ENCODE results near the gene PDE9A.
"Not testable (repeated sequence)": the region's sequence is repeated elsewhere in the genome, so short reads cannot be mapped to it uniquely, and the experiment has no call there.

PDE9A gene

GRCh38 chr21:42653231-42654061 lies at the start of gene PDE9A:
Gene PDE9A, plus strand, starts transcription at chr21:42653621. Its CDS starts 194 bp downstream, at chr21:42653815.
- DNase-seq (ENCODE audit: low read depth in 2 of 2, low spot score in 1 of 2), result no peak

- DNase-seq (ENCODE audit: low read depth in 2 of 2, low spot score in 1 of 2), result no peak
These were observed 46.3 kb upstream of the PDE9A start for GRCh38 chr21:42607102-42607501.

GRCh38 chr21:42607525-42608102 lies 45.8 kb upstream of the PDE9A start:
- no peak for DNase-seq (ENCODE audit: low read depth in 2 of 2, low spot score in 1 of 2)

- DNase-seq (ENCODE audit: low read depth in 2 of 2, low spot score in 1 of 2), result no peak
These were observed 45.0 kb upstream of the PDE9A start for GRCh38 chr21:42608446-42608845.

DNA sequence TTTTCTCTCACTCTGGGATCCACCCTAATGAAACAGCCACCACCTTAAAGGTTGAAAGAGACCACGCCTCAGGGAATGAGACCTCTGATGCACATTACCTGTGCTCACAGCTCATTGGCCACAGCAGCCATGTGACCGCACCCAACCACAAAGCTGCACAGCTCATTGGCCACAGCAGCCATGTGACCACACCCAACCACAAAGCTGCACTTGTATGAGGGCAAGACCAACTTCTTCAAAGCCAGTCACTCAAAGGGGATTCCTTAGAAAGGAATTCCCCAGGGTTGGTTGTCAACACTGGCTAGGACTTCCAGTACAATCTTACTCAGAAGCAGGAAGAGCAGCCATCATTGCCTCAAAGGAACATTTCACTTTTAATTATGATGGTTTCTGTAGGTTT lies 43.6 kb upstream of the PDE9A start:
- DNase-seq (ENCODE audit: low read depth in 2 of 2, low spot score in 1 of 2), result no peak

- no peak for DNase-seq (ENCODE audit: low read depth in 2 of 2, low spot score in 1 of 2)
These were observed 41.6 kb upstream of the PDE9A start for GRCh38 chr21:42611852-42612251.

DNA sequence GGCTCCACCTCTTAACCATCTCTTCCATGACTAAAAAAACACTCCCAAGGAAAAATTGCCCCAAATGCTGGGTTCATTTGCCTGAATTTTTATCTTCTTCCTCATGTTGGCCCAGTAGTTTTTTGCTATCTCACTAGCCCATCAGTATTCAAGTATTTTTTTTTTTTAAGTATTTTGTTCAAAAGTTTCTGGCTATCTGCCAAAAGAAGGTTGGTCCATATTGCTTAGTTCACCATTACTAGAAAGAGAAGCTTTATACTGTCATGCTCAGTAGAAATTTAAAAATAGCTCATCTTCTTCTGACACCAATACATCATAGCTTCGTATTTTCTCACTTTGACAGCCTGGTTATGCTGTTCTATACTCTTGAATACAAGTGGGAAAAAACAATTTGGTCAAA lies 41.0 kb upstream of the PDE9A start:
- DNase-seq (ENCODE audit: low read depth in 2 of 2, low spot score in 1 of 2), result no peak

GRCh38 chr21:42613756-42614155 lies 39.7 kb upstream of the PDE9A start:
- DNase-seq (ENCODE audit: low read depth in 2 of 2, low spot score in 1 of 2), result no peak

DNA sequence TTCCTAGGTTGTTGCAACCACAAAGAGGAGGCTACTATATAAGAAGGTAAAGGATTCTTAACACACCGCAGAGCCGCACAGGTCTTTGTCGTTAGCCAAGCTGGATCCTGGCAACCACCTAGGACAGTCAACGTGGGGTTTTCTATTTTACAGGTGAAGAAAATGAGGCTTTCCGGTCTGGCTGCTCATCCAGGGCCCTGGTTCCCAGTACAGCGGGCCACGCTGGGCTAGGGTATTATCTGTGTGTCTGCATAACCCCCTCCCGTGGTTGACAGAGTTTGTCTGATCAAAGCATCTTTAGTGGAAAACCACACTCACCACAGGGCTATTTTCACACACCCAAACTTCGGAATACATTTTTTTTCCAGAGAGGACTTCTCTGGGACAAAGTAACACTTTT lies 39.0 kb upstream of the PDE9A start:
- no peak for DNase-seq (ENCODE audit: low read depth in 2 of 2, low spot score in 1 of 2)

DNA sequence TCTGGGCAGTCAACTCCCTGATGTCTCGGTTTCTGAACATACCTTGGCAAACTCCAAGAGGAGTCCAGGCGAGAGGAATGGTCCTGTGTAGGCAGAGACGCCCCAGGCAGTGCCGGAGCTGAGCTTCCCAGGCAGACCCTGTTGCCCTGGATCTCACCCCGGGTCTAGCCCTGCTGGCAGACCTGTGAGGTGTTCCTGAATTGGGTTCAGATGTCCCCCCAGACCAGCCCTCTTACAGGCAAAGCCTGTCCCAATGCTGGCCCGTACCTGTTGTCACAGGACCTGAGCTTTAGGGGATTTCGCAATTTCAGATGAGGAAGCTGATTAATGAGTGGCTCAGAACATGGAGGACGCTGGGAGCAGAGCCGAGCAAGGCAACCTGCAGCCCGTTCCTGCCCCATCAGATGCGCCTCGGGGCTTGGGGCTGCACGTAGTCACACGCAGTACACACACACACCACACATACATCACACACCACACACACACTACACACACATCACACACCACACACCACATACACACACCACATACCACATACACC lies 38.5 kb upstream of the PDE9A start:
- no peak for DNase-seq (ENCODE audit: low read depth in 2 of 2, low spot score in 1 of 2)

DNA sequence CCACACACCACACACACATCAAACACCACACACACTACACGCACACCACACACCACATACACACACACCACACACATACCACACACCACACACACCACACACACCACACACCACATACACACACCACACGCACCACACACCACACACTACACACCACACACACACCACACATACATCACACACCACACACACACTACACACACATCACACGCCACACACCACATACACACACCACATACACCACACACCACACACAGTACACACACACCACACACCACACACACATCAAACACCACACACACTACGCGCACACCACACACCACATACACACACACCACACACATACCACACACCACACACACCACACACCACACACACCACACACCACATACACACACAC lies 38.0 kb upstream of the PDE9A start:
- not testable (repeated sequence) for DNase-seq (ENCODE audit: low read depth in 2 of 2, low spot score in 1 of 2)

- DNase-seq (ENCODE audit: low read depth in 2 of 2, low spot score in 1 of 2), result no peak
These were observed 37.5 kb upstream of the PDE9A start for GRCh38 chr21:42615924-42616323.

GRCh38 chr21:42616446-42616845 lies 37.0 kb upstream of the PDE9A start:
- no peak for DNase-seq (ENCODE audit: low read depth in 2 of 2, low spot score in 1 of 2)

- DNase-seq (ENCODE audit: low read depth in 2 of 2, low spot score in 1 of 2), result no peak
These were observed 36.5 kb upstream of the PDE9A start for GRCh38 chr21:42616941-42617340.

DNA sequence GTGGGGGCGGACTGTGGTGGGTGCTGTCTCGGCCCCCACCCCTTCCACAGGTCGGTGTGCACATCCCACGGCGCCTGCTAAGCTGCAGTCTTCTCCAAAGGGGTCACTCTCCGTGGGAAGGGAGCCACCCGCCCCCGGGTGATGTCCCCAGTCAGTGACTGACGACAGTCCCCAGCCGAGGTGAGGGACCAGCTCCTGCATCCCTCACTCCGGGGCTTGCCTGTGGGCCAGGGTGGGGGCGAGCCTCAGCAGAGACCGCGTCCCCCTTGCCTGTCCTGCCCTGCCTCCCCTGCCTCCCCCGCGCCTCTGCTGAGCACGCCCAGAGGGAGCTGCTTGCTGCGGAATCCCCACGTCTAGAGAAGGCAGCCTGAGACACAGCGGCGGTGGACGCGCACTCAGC lies 35.9 kb upstream of the PDE9A start:
- no peak for DNase-seq (ENCODE audit: low read depth in 2 of 2, low spot score in 1 of 2)

GRCh38 chr21:42618707-42619102 lies 34.7 kb upstream of the PDE9A start:
- DNase-seq (ENCODE audit: low read depth in 2 of 2, low spot score in 1 of 2), result no peak

GRCh38 chr21:42619166-42619565 lies 34.3 kb upstream of the PDE9A start:
- DNase-seq (ENCODE audit: low read depth in 2 of 2, low spot score in 1 of 2), result no peak

DNA sequence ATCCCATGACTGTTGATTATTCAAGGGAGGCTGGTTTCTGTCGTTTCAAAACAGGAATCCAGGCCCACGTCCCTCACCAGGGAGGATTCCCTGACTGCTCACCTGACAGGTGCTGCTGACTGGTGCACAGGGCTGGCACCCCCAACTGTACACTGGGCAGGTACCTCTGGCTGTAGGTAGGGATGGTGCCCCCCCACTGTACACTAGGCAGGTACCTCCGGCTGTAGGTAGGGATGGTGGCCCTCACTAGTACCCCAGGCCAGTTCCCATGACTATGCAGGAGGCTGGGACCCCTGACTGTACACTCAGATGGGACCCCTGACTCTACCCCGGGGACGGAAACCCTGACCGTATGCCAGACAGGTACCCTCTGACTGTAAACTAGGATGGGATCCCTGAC lies 33.6 kb upstream of the PDE9A start:
- no peak for DNase-seq (ENCODE audit: low read depth in 2 of 2, low spot score in 1 of 2)

DNA sequence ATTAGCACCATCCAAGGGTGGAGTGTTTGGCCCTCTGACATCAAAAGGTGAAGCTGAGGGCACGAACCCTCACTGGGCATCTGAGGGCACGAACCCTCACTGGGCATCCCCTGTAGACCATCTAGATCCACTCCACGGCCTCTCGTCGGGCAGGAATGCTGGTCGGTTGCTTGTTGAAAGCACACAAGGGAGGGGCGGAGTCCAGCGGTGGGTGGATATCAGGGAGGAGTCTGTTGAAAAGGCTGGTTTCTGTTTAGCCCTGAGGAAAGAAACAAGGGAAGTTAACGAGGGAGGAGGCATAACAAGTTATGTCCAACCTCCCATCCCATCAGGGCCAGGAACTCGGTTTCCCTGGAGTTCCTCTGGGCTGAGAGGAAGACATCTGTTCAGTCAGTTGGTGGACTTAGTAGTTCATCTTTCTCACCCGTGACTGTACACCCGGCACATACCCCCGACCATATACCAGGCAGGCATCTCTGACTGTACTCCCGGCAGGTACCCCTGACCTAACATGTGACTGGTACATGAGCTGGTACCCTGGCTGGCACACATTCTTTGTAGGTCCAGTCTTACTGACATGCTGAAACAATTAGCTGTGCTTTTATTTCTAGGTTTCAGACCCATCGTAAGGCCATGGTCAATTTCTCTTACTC lies 32.1 kb upstream of the PDE9A start:
- DNase-seq (ENCODE audit: low read depth in 2 of 2, low spot score in 1 of 2), result no peak

DNA sequence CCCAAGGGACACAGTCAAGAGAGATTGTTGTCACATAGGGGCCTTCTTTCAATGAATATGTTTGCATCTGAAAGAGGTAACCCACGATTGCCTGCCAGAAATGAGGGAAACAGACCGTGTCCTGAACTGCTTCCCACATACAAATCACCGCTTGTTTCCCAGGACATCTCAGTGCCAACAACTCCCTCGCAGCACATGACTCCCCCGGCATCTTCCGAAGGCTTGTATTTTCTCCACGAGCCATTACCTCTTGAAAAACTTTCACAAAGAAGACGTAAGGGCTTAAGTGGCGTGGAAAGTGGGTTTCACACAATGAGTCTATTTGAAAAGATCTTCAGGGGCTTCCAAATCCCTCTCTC lies 31.6 kb upstream of the PDE9A start:
- no peak for DNase-seq (ENCODE audit: low read depth in 2 of 2, low spot score in 1 of 2)

DNA sequence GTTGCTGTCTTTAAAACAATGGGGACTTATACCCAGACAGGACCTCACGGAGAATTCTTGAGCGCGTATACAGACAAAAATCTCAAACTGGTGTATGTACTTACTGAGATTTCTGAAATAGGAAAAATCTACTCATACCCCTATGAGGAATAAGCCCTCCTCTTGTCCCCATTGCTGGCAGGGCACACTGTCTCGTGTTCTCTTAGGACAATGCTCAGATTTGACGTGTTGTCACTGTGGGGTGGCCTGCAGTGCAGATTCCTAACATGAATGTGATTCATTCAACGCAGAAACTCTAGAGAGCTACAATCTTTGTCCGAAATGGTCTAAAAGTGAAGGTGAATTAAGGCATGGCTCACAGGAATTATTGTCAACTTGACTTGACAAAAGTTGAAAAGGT lies 31.1 kb upstream of the PDE9A start:
- no peak for DNase-seq (ENCODE audit: low read depth in 2 of 2, low spot score in 1 of 2)

- DNase-seq (ENCODE audit: low read depth in 2 of 2, low spot score in 1 of 2), result no peak
These were observed 29.7 kb upstream of the PDE9A start for GRCh38 chr21:42623694-42624093.

Data from stimulated activated CD8-positive, alpha-beta memory T cell treated with anti-CD3 and anti-CD28 coated beads, Interleukin-4, amount 100 ng/mL, for 1 hour (primary cell).